Tibial nerve (tissue), 4 donors: Measurements from ENCODE around the gene EFNA5. TPM values are rescaled to one million over a fixed set of nuclear protein-coding genes. Genes with fewer than 3 reads are reported as not detected.

Experiments
- DNase-seq, 2 donors: peaks; one replicate each; pipeline ENCODE4 v3.0.0-alpha.2; 2019; ENCODE audit warnings: low spot score in 2 of 2
- H3K27ac ChIP-seq, 4 donors: fragments of 200-600 bp; sonication (generic) in 3 of 4; one replicate each; pipeline ENCODE4 v1.5.1; 2017 to 2019; ENCODE audit warnings: mild to moderate bottlenecking in 1 of 4
- H3K27me3 ChIP-seq, 2 donors: fragments of 200-600 bp; sonication (generic) in 1 of 2; one replicate each; pipeline versions ENCODE4 v1.5.1 to v1.6.0; 2017 to 2019
- H3K36me3 ChIP-seq, 3 donors: fragments of 200-600 bp; sonication (generic); one replicate each; pipeline ENCODE4 v1.5.1; 2018 to 2019
- H3K4me1 ChIP-seq, 4 donors: fragments of 200-600 bp; sonication (generic) in 3 of 4; one replicate each; pipeline ENCODE4 v1.5.1; 2017 to 2019
- H3K4me3 ChIP-seq, 4 donors: fragments of 200-600 bp; sonication (generic) in 3 of 4; one replicate each; pipeline ENCODE4 v1.5.1; 2017 to 2019; ENCODE audit warnings: mild to moderate bottlenecking in 1 of 4, moderate library complexity in 1 of 4
- H3K9me3 ChIP-seq, 4 donors: fragments of 200-600 bp; sonication (generic) in 3 of 4; one replicate each; pipeline ENCODE4 v1.5.1; 2017 to 2019
- EP300 ChIP-seq, 2 donors: sonication (generic); formaldehyde crosslinking; IDR thresholded peaks; one replicate each; pipeline ENCODE4 v1.6.1; 2017; ENCODE audit warnings: antibody characterized with exemption in 2 of 2, mild to moderate bottlenecking in 1 of 2
- POLR2A ChIP-seq, 2 donors: fragments of 450-650 bp; IDR thresholded peaks; one replicate each; pipeline ENCODE4 v1.6.1; 2017; ENCODE audit warnings: antibody characterized with exemption in 2 of 2, mild to moderate bottlenecking in 2 of 2, moderate library complexity in 2 of 2
- WGBS, 2 donors: methylation state at CpG; one replicate each; pipeline ENCODE4 v1.1.5; 2018; 5-methylcytosine and 5-hydroxymethylcytosine counted together
- total RNA-seq, 4 donors: library from RNA; depleted of rRNA; stranded (reverse); fragments of >200 nt; gene quantifications; one replicate each; pipeline ENCODE4 v1.1.0, GENCODE V29; 2016
- TF ChIP-seq, protein P1 (sequence below), 5 experiments: fragments of 200-600 bp in 3 of 5; fragments of 450-650 bp in 2 of 5; sonication (generic) in 3 of 5; IDR thresholded peaks; one replicate each; pipeline ENCODE4 v1.5.1; 2016 to 2019; ENCODE audit warnings: antibody characterized with exemption in 5 of 5, mild to moderate bottlenecking in 3 of 5, moderate library complexity in 2 of 5

EFNA5 gene
- total RNA-seq, 4 donors from 2014 or later: 6.3 to 10.2 (median 6.9) TPM

- Histone ChIP-seq H3K9me3 (peaks cover 0 to 8% (median 2%) of the 10 kb centered on the region in 4 donors), H3K36me3 (no peaks in the 10 kb centered on the region), H3K4me1 (no peaks in the 10 kb centered on the region), H3K27me3 (no peaks in the 10 kb centered on the region), H3K4me3 (no peak overlapping the region), H3K27ac (no peak overlapping the region)
- WGBS, 2 donors: 80 to 90% methylated on average over 2 of the region's 2 CpGs
- TF ChIP-seq, protein P1, sequence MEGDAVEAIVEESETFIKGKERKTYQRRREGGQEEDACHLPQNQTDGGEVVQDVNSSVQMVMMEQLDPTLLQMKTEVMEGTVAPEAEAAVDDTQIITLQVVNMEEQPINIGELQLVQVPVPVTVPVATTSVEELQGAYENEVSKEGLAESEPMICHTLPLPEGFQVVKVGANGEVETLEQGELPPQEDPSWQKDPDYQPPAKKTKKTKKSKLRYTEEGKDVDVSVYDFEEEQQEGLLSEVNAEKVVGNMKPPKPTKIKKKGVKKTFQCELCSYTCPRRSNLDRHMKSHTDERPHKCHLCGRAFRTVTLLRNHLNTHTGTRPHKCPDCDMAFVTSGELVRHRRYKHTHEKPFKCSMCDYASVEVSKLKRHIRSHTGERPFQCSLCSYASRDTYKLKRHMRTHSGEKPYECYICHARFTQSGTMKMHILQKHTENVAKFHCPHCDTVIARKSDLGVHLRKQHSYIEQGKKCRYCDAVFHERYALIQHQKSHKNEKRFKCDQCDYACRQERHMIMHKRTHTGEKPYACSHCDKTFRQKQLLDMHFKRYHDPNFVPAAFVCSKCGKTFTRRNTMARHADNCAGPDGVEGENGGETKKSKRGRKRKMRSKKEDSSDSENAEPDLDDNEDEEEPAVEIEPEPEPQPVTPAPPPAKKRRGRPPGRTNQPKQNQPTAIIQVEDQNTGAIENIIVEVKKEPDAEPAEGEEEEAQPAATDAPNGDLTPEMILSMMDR (IDR thresholded peaks at IDR 0.05): no peak
- TF ChIP-seq EP300 (IDR thresholded peaks at IDR 0.05) (no peak), POLR2A (IDR thresholded peaks at IDR 0.05) (no peak)
- no peak for DNase-seq
These were observed 228.3 kb downstream of the EFNA5 start for GRCh38 chr5:107442452-107442851.

GRCh38 chr5:107439832-107440231, 230.9 kb downstream of the EFNA5 start:
- peaks cover 0 to 8% (median 2%) of the 10 kb centered on the region in 4 donors for H3K9me3 ChIP-seq
- no peaks in the 10 kb centered on the region for H3K4me1 ChIP-seq
- DNase-seq: no peak
- no peak overlapping the region for H3K4me3 ChIP-seq
- no peak overlapping the region for H3K27ac ChIP-seq
- TF ChIP-seq POLR2A (IDR thresholded peaks at IDR 0.05): no peak
- TF ChIP-seq, protein P1 (IDR thresholded peaks at IDR 0.05): no peak
- TF ChIP-seq EP300 (IDR thresholded peaks at IDR 0.05): no peak
- H3K36me3 ChIP-seq: no peaks in the 10 kb centered on the region
- WGBS, 2 donors: 65 to 80% methylated on average over 2 of the region's 2 CpGs
- no peaks in the 10 kb centered on the region for H3K27me3 ChIP-seq

DNA sequence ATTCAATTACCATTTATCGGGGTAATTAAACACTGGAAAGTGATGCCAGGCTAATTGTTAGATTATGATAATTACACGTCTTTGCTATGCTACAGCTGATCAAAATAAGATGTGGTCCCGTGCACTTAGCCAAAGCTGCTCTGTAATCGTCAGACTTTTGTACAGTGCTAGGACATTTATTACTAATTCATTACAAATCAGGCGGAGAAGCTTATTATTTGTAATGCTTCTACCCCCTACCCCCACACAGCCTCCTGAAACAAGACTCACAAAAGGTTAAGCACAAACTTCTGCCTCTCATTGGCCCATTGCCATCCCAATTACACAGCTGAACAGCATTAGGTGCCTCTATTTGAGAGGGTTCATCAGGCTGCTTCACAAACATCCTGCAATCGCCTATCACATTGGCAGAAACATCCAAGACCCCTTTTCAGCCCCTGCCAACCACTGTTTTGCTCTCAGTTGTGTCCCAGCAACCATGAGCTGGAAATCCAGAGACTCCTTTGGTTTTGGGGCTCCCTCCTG, 232.7 kb downstream of the EFNA5 start:
- H3K9me3 ChIP-seq: peaks cover 0 to 8% (median 2%) of the 10 kb centered on the region in 4 donors
- no peaks in the 10 kb centered on the region for H3K36me3 ChIP-seq
- no peak overlapping the region for H3K27ac ChIP-seq
- H3K27me3 ChIP-seq: no peaks in the 10 kb centered on the region
- no peak for DNase-seq
- H3K4me3 ChIP-seq: no peak overlapping the region
- no peak for TF ChIP-seq POLR2A (IDR thresholded peaks at IDR 0.05)
- TF ChIP-seq, protein P1 (IDR thresholded peaks at IDR 0.05): no peak
- no peak for TF ChIP-seq EP300 (IDR thresholded peaks at IDR 0.05)
- no peaks in the 10 kb centered on the region for H3K4me1 ChIP-seq
- WGBS, 2 donors: 90 to 91% methylated on average over 6 of the region's 6 CpGs

- H3K27ac ChIP-seq: no peak overlapping the region
- no peaks in the 10 kb centered on the region for H3K36me3 ChIP-seq
- H3K4me3 ChIP-seq: no peak overlapping the region
- no peak for DNase-seq
- WGBS, 2 donors: 74 to 80% methylated on average over 3 of the region's 3 CpGs
- peaks cover 0 to 8% (median 2%) of the 10 kb centered on the region in 4 donors for H3K9me3 ChIP-seq
- no peaks in the 10 kb centered on the region for H3K27me3 ChIP-seq
- peaks cover 0 to 2% (median 0%) of the 10 kb centered on the region in 4 donors for H3K4me1 ChIP-seq
- no peak for TF ChIP-seq EP300 (IDR thresholded peaks at IDR 0.05)
- TF ChIP-seq POLR2A (IDR thresholded peaks at IDR 0.05): no peak
- TF ChIP-seq, protein P1 (IDR thresholded peaks at IDR 0.05): no peak
These were observed 233.6 kb downstream of the EFNA5 start for GRCh38 chr5:107437154-107437553.

DNA sequence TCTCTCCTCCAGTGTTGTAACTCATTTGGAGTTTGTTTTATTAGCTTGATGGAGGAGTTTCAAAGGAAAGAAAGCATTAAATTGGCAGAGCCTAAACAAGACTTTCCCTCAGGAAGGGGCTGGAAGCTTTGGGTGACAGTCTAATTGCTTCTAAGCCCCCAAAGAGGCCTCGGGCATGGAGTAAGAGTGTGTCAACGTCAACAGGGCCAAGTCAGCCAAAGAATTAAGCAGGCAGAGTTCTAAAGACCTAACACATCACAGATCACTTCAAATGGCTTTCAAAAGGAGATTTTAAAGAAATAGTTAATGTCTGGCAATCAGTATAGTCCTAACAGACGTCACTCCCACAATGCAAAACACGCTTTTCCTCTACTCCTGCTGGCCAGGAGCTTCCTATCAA, 234.5 kb downstream of the EFNA5 start:
- no peak for DNase-seq

More for the DNA sequence above, 234.5 kb downstream of the EFNA5 start:
- Histone ChIP-seq H3K4me1 (peaks cover 0 to 11% (median 0%) of the 10 kb centered on the region in 4 donors), H3K36me3 (no peaks in the 10 kb centered on the region), H3K27me3 (no peaks in the 10 kb centered on the region), H3K9me3 (peaks cover 0 to 8% (median 2%) of the 10 kb centered on the region in 4 donors), H3K27ac (no peak overlapping the region), H3K4me3 (no peak overlapping the region)
- WGBS, 2 donors: 49 to 58% methylated on average over 4 of the region's 4 CpGs
- TF ChIP-seq POLR2A (IDR thresholded peaks at IDR 0.05) (no peak), EP300 (IDR thresholded peaks at IDR 0.05) (no peak)
- TF ChIP-seq, protein P1 (IDR thresholded peaks at IDR 0.05): no peak
